GM12891 (cell line): Measurements from ENCODE around the gene POP7.

Experiments used
- POLR2A ChIP-seq: IDR thresholded peaks from 2 replicates; pipeline ENCODE4 v1.6.1; 2011; ENCODE audit warnings: low read depth, low read length, control low read depth
- POLR2AphosphoS5 ChIP-seq: IDR thresholded peaks from 2 replicates; pipeline ENCODE4 v1.6.1; 2011; ENCODE audit warnings: low read depth, low read length, control low read depth
- POU2F2 ChIP-seq: IDR thresholded peaks from 2 replicates; pipeline ENCODE4 v1.6.1; 2011; ENCODE audit warnings: low read depth, mild to moderate bottlenecking, control low read depth, low read length, moderate library complexity
- SPI1 ChIP-seq: IDR thresholded peaks from 2 replicates; pipeline ENCODE4 v1.6.1; 2011; ENCODE audit warnings: low read depth, low read length, control low read depth
- TAF1 ChIP-seq: IDR thresholded peaks from 2 replicates; pipeline ENCODE4 v1.6.1; 2011; ENCODE audit warnings: low read depth, low read length, control low read depth

DNA sequence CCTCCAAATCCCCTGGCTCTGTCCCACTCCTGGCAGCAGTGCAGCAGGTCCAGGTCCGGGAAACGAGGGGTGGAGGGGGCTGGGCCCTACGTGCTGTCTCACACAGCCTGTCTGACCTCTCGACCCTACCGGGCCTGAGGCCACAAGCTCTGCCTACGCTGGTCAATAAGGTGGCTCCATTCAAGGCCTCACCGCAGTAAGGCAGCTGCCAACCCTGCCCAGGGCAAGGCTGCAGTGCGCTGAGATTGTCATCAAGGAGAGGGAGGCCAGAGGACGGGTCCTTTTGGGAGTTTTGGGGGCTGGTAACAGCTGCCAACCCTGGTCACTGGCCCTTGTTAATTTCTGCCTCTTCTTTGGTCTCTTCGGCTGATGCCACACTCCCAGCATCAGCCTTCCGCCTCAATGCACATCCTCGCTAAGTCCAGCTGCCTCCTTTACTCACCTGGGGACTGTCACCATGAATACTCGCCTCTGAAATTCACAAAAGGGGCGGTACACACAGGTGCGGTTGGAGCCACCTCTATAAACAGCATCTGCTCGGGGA, 17.9 kb downstream of the POP7 start:
- TF ChIP-seq POLR2AphosphoS5 (no peak), POLR2A (no peak), TAF1 (no peak), SPI1 (no peak), POU2F2 (no peak)
